PC-9 (cell line): ENCODE data around the gene ASPN. TPM values are rescaled to one million over a fixed set of nuclear protein-coding genes. Genes with fewer than 3 reads are reported as not detected.

Source experiments
- BruUV-seq: library from RNA; stranded (reverse); fragments of 400-500 nt; replicated peaks from 2 replicates; lab custom pipeline; 2021; lab: Mats Ljungman, UMichigan
- CTCF ChIA-PET: fragments of 300-600 bp; sonication (Branson Sonifier 250); formaldehyde crosslinking; loops from one replicate; lab custom pipeline; 2022; ENCODE audit warnings: antibody characterized with exemption; lab: Charles Lee
- POLR2A ChIA-PET: fragments of 300-600 bp; sonication (Branson Sonifier 250); formaldehyde crosslinking; loops from one replicate; lab custom pipeline; 2022; ENCODE audit warnings: antibody characterized with exemption; ENCODE audit not compliant: unreplicated experiment; lab: Charles Lee
- DNase-seq, 2 experiments: peaks; one replicate each; pipeline versions ENCODE4 v3.0.0 to v3.0.0-alpha.2; 2015 to 2022; ENCODE audit warnings: mixed read lengths in 1 of 2
- H2AFZ ChIP-seq: fragments of 200-600 bp; sonication (generic); 2 replicates; pipeline ENCODE4 v1.8.1; 2017; ENCODE audit warnings: antibody characterized with exemption
- H3F3A ChIP-seq: fragments of 200-600 bp; sonication (generic); 2 replicates; pipeline ENCODE4 v1.8.1; 2017; ENCODE audit warnings: antibody characterized with exemption, mild to moderate bottlenecking, low read depth; ENCODE audit not compliant: insufficient read depth
- H3K27ac ChIP-seq: fragments of 200-600 bp; sonication (generic); 2 replicates; pipeline ENCODE4 v1.6.1; 2016; ENCODE audit warnings: mixed run types
- H3K27me3 ChIP-seq: fragments of 200-600 bp; sonication (generic); 2 replicates; pipeline ENCODE4 v1.6.1; 2016; ENCODE audit warnings: low read depth, mixed run types; ENCODE audit not compliant: insufficient read depth
- H3K36me3 ChIP-seq: fragments of 200-600 bp; sonication (generic); 2 replicates; pipeline ENCODE4 v1.6.1; 2016; ENCODE audit warnings: low read depth, mixed run types
- H3K4me1 ChIP-seq: fragments of 200-600 bp; sonication (generic); replicated peaks from 2 replicates; pipeline ENCODE4 v1.6.1; 2016; ENCODE audit warnings: mixed run types; ENCODE audit not compliant: insufficient read depth
- H3K4me2 ChIP-seq: fragments of 200-600 bp; sonication (generic); 2 replicates; pipeline ENCODE4 v1.6.1; 2017; ENCODE audit warnings: mixed run types
- H3K4me3 ChIP-seq: fragments of 200-600 bp; sonication (generic); 2 replicates; pipeline ENCODE4 v1.6.1; 2016; ENCODE audit warnings: mixed run types
- H3K79me2 ChIP-seq: fragments of 200-600 bp; sonication (generic); 2 replicates; pipeline ENCODE4 v1.6.1; 2017; ENCODE audit warnings: low read depth, mixed run types
- H3K9me2 ChIP-seq: fragments of 200-600 bp; sonication (generic); 2 replicates; pipeline ENCODE4 v1.8.1; 2017; ENCODE audit warnings: mild to moderate bottlenecking; ENCODE audit not compliant: insufficient read depth
- H3K9me3 ChIP-seq: fragments of 200-600 bp; sonication (generic); 2 replicates; pipeline ENCODE4 v1.8.1; 2016; ENCODE audit warnings: low read depth; ENCODE audit not compliant: insufficient read depth
- H4K20me1 ChIP-seq: fragments of 200-600 bp; sonication (generic); 2 replicates; pipeline ENCODE4 v1.8.1; 2017; ENCODE audit not compliant: insufficient read depth
- EZH2 ChIP-seq: fragments of 200-600 bp; sonication (generic); IDR thresholded peaks from 2 replicates; pipeline ENCODE4 v1.8.0; 2017; ENCODE audit warnings: antibody characterized with exemption, low read depth
- intact Hi-C: fragments of 100-400 bp; cut with micrococcal nuclease; formaldehyde crosslinking; loops from one replicate; pipeline ENCODE4 v1.10.0; 2022; ENCODE audit not compliant: unreplicated experiment
- total RNA-seq: library from RNA; stranded (reverse); gene quantifications from 2 replicates; pipeline ENCODE4 v1.2.3, GENCODE V29; 2021
- TF ChIP-seq, protein P1 (sequence below): fragments of 200-600 bp; sonication (generic); conservative IDR thresholded peaks from 2 replicates; pipeline ENCODE4 v1.6.1; 2017; ENCODE audit warnings: mixed run types, antibody characterized with exemption, mild to moderate bottlenecking, moderate library complexity

ASPN gene
- total RNA-seq, 1 experiment from 2014 or later, result not detected

DNA sequence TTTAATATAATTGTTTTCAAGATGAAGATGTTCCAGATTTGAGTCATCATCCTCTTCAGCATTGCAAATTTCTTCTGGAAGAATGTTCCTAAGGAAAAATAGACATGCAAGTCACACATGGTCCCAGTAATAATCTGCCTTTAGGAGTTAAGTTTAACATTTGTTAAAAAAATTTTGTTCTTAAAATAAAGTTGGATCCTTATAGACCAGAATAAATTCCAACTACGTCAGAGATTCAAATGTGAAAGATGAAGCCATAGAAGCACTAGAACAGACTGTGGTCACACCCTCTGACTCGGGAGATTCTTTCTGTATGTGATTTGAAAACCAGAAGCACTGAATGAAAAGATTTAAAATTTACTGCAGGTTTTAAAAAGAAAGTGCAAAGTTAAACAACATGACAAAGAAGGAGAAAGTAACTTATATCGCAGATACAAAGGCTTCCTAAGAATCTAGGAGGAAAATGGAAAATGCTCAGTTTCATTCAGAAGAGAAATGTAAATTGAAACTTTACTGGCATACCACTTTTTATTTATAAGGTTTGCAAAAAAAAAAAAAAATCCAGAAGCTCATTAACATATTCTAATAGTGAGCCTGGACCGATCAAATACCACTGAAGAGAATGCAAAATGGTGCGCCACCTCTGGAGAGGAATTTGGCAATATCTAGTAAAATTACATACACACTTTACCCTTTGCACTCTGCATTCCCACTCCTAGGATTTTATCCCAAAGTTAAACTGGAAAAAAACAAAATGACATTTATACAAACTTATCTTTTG is 14.3 kb upstream of the ASPN start:
- no peaks in the 10 kb centered on the region for H4K20me1 ChIP-seq
- H2AFZ ChIP-seq, result no peak overlapping the region
- intact Hi-C loops, result no loop called here
- no peak overlapping the region for H3K4me2 ChIP-seq
- no peak overlapping the region for H3K27ac ChIP-seq
- H3F3A ChIP-seq, result no peaks in the 10 kb centered on the region; the same call in 1 of the 2 replicates
- H3K79me2 ChIP-seq, result no peaks in the 10 kb centered on the region
- TF ChIP-seq, protein P1, sequence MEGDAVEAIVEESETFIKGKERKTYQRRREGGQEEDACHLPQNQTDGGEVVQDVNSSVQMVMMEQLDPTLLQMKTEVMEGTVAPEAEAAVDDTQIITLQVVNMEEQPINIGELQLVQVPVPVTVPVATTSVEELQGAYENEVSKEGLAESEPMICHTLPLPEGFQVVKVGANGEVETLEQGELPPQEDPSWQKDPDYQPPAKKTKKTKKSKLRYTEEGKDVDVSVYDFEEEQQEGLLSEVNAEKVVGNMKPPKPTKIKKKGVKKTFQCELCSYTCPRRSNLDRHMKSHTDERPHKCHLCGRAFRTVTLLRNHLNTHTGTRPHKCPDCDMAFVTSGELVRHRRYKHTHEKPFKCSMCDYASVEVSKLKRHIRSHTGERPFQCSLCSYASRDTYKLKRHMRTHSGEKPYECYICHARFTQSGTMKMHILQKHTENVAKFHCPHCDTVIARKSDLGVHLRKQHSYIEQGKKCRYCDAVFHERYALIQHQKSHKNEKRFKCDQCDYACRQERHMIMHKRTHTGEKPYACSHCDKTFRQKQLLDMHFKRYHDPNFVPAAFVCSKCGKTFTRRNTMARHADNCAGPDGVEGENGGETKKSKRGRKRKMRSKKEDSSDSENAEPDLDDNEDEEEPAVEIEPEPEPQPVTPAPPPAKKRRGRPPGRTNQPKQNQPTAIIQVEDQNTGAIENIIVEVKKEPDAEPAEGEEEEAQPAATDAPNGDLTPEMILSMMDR, result no peak
- no peak for TF ChIP-seq EZH2
- H3K9me3 ChIP-seq, result no peaks in the 10 kb centered on the region; the same call in 1 of the 2 replicates
- no peaks in the 10 kb centered on the region for H3K36me3 ChIP-seq
- H3K27me3 ChIP-seq, result no peaks in the 10 kb centered on the region
- ChIA-PET POLR2A (interaction anchor here (0.6 kb wide), 1 partner anchor 170 kb away, joined by 3 read pairs; no protein-coding TSS in a partner anchor), CTCF (no interaction called here)
- H3K4me3 ChIP-seq, result no peak overlapping the region
- BruUV-seq, result no TSS peak
- no peak for DNase-seq
- peaks cover 1% of the 10 kb centered on the region; the same call in 1 of the 2 replicates for H3K4me1 ChIP-seq
- H3K9me2 ChIP-seq, result 0 out of 2 replicates have a peak, but pooled peaks cover 4% of the 10 kb centered on the region

DNA sequence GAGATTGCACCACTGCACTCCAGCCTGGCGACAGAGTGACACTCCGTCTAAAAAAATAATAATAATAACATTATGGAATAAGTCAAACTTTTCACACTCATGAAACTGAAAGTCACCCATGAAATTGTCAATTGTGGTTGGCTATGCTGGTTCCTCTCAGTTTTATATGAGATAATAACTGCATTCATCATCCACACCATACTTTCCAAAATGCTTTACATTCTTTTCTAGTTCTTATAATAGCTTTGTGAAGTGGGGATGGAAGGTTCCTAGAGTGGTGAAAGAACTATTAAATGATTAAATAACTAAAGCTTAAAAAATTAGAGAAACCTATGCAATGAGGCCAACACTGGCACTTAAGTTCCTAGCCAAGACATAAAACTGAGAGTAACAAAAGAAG is 12.6 kb upstream of the ASPN start:
- Histone ChIP-seq H3K36me3 (no peaks in the 10 kb centered on the region), H3K27me3 (no peaks in the 10 kb centered on the region), H3K4me3 (no peak overlapping the region), H4K20me1 (no peaks in the 10 kb centered on the region), H3K27ac (no peak overlapping the region), H3F3A (no peaks in the 10 kb centered on the region), H3K4me1 (no peaks in the 10 kb centered on the region), H3K9me3 (no peaks in the 10 kb centered on the region; the same call in 1 of the 2 replicates), H2AFZ (no peak overlapping the region), H3K4me2 (no peak overlapping the region), H3K9me2 (0 out of 2 replicates have a peak, but pooled peaks cover 4% of the 10 kb centered on the region), H3K79me2 (no peaks in the 10 kb centered on the region)
- POLR2A ChIA-PET, result no interaction called here
- no TSS peak for BruUV-seq
- DNase-seq, result no peak
- intact Hi-C loops, result no loop called here
- CTCF ChIA-PET, result no interaction called here
- TF ChIP-seq, protein P1, result no peak
- TF ChIP-seq EZH2, result no peak

DNA sequence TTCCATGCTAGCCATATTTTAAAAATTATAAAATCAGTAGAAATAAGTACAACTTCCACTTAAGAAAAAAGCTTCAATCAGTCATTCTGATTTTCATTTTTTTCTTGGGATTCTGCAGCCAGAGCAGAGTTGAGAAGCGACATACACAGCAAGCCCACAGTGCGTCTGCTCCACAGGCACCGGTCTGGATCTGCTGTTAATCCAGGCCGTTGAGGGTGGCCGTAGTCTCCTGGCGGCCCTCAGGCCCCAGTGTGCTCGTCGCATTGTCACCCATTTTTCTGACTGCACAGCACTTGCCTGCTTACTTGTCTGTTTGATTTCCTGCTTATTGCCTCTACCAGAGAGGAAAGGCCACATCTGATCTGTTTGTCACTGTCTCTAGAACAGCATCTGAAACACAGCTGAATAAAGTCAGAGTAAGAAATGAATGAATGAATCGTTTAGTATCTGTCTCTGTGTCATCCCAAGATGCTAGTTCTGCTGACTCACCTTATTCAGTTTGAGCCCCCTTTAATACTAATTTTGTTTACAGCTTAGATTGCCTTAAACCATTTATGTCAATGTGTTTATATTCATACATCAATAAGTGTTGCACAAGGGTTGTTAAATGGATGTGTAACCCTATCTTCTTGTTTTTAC is 11.6 kb upstream of the ASPN start:
- Histone ChIP-seq H3K27me3 (no peaks in the 10 kb centered on the region), H2AFZ (no peak overlapping the region), H4K20me1 (no peaks in the 10 kb centered on the region), H3K27ac (no peak overlapping the region), H3K4me2 (no peak overlapping the region), H3F3A (no peaks in the 10 kb centered on the region), H3K36me3 (no peaks in the 10 kb centered on the region), H3K9me3 (no peaks in the 10 kb centered on the region; the same call in 1 of the 2 replicates), H3K79me2 (no peaks in the 10 kb centered on the region), H3K4me1 (no peaks in the 10 kb centered on the region), H3K9me2 (0 out of 2 replicates have a peak, but pooled peaks cover 4% of the 10 kb centered on the region), H3K4me3 (no peak overlapping the region)
- intact Hi-C loops, result no loop called here
- TF ChIP-seq, protein P1, result no peak
- no peak for TF ChIP-seq EZH2
- CTCF ChIA-PET, result no interaction called here
- POLR2A ChIA-PET, result no interaction called here
- no peak for DNase-seq
- BruUV-seq, result no TSS peak
